ENCODE measurements around the gene NPEPPS. TPM values are rescaled to one million over a fixed set of nuclear protein-coding genes. Genes with fewer than 3 reads are reported as not detected.
"Not testable (repeated sequence)": the region's sequence is repeated elsewhere in the genome, so short reads cannot be mapped to it uniquely, and the experiment has no call there.

The NPEPPS gene
- total RNA-seq, 2 experiments from 2014 or later: 74.4 to 84.5 TPM

GRCh38 chr17:47520279-47520678, 10.6 kb upstream of the NPEPPS start:
- H3K4me1 Mint-ChIP-seq (ENCODE audit: low read depth); H3K27me3 Mint-ChIP-seq (ENCODE audit: low read depth); H3K9me3 Mint-ChIP-seq; H3K4me3 Mint-ChIP-seq; H3K36me3 Mint-ChIP-seq (ENCODE audit: low read depth); intact Hi-C loops (cut with micrococcal nuclease); CTCF ChIA-PET; H3K27ac Mint-ChIP-seq; DNase-seq: not testable (repeated sequence)

- H3K27me3 Mint-ChIP-seq (ENCODE audit: low read depth); H3K9me3 Mint-ChIP-seq; H3K4me3 Mint-ChIP-seq; H3K27ac Mint-ChIP-seq; CTCF ChIA-PET; H3K4me1 Mint-ChIP-seq (ENCODE audit: low read depth); DNase-seq; H3K36me3 Mint-ChIP-seq (ENCODE audit: low read depth); intact Hi-C loops (cut with micrococcal nuclease): not testable (repeated sequence)
Observed at GRCh38 chr17:47521434-47521833, 9.5 kb upstream of the NPEPPS start.

DNA sequence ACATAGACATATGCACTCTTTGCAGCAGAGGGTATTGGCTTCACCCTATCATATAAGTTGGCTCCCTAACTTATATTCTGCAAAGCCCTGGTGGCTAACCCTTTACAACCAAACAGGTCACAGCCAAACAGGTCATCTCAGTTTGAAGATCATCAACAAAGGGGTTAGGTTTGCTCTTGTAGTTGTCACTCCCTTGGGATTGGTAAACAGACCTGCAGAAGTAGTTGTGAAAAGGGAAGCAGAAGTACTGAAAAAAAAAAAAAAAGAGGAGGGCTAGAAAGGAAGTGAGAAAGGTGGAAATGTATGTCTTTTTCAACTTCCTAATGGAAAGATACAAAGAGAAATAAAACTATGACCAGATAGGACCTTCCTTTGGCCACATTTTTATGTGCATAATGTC, 8.6 kb upstream of the NPEPPS start:
- intact Hi-C loops (cut with micrococcal nuclease); H3K4me3 Mint-ChIP-seq; H3K9me3 Mint-ChIP-seq; H3K36me3 Mint-ChIP-seq (ENCODE audit: low read depth); DNase-seq; H3K27me3 Mint-ChIP-seq (ENCODE audit: low read depth); H3K27ac Mint-ChIP-seq; H3K4me1 Mint-ChIP-seq (ENCODE audit: low read depth); CTCF ChIA-PET: not testable (repeated sequence)

- not testable (repeated sequence) for H3K27ac Mint-ChIP-seq
Observed at GRCh38 chr17:47531233-47531820, 419 bp downstream of the NPEPPS start.

DNA sequence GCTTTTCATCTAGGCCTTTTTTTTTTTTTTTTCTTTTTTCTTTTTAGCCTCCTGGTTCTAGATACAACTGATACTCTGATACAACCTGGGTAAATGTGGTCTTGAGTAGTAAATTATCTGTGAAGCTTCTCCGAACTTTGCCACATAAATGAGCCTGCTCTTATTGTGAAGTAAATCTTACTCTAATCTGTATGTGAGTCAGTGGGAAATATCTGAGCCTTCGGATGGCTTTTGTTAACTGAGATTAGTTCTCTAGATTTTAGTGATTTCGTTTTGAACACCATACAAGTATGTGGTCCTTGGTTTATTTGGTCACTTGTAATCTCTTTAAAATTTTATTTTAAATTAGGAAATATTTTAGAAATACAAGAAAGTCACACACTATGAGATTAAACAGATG, 8.2 kb downstream of the NPEPPS start:
- DNase-seq; H3K4me3 Mint-ChIP-seq; intact Hi-C loops (cut with micrococcal nuclease); H3K27me3 Mint-ChIP-seq (ENCODE audit: low read depth); H3K36me3 Mint-ChIP-seq (ENCODE audit: low read depth); H3K27ac Mint-ChIP-seq; H3K9me3 Mint-ChIP-seq; CTCF ChIA-PET: not testable (repeated sequence)
- H3K4me1 Mint-ChIP-seq (ENCODE audit: low read depth): peaks cover 12% of the 10 kb centered on the region

More at GRCh38 chr17:47531233-47531820, 419 bp downstream of the NPEPPS start:
- H3K9me3 Mint-ChIP-seq; H3K36me3 Mint-ChIP-seq (ENCODE audit: low read depth); CTCF ChIA-PET; H3K4me3 Mint-ChIP-seq; H3K27me3 Mint-ChIP-seq (ENCODE audit: low read depth): not testable (repeated sequence)
- intact Hi-C loops (cut with micrococcal nuclease): loop anchor here (1.0 kb wide), 1 partner anchor 119 kb away; no protein-coding TSS in a partner anchor
- peaks cover 13% of the 10 kb centered on the region for H3K4me1 Mint-ChIP-seq (ENCODE audit: low read depth)
- peak; percentile 7 for DNase-seq

- CTCF ChIA-PET, DNase-seq: not testable (repeated sequence)
Observed at GRCh38 chr17:47541676-47542075, 10.8 kb downstream of the NPEPPS start.

GRCh38 chr17:47544327-47544726, 13.4 kb downstream of the NPEPPS start:
- H3K4me1 Mint-ChIP-seq (ENCODE audit: low read depth); CTCF ChIA-PET; DNase-seq; H3K36me3 Mint-ChIP-seq (ENCODE audit: low read depth); H3K27me3 Mint-ChIP-seq (ENCODE audit: low read depth); H3K9me3 Mint-ChIP-seq; intact Hi-C loops (cut with micrococcal nuclease); H3K27ac Mint-ChIP-seq; H3K4me3 Mint-ChIP-seq: not testable (repeated sequence)

More at GRCh38 chr17:47541676-47542075, 10.8 kb downstream of the NPEPPS start:
- H3K27me3 Mint-ChIP-seq (ENCODE audit: low read depth); H3K27ac Mint-ChIP-seq; H3K36me3 Mint-ChIP-seq (ENCODE audit: low read depth); H3K4me3 Mint-ChIP-seq; intact Hi-C loops (cut with micrococcal nuclease); H3K9me3 Mint-ChIP-seq; H3K4me1 Mint-ChIP-seq (ENCODE audit: low read depth): not testable (repeated sequence)

- CTCF ChIA-PET; H3K4me1 Mint-ChIP-seq (ENCODE audit: low read depth); DNase-seq; H3K27me3 Mint-ChIP-seq (ENCODE audit: low read depth); H3K36me3 Mint-ChIP-seq (ENCODE audit: low read depth); H3K4me3 Mint-ChIP-seq; H3K27ac Mint-ChIP-seq; intact Hi-C loops (cut with micrococcal nuclease); H3K9me3 Mint-ChIP-seq: not testable (repeated sequence)
Observed at GRCh38 chr17:47554733-47555132, 23.8 kb downstream of the NPEPPS start.

DNA sequence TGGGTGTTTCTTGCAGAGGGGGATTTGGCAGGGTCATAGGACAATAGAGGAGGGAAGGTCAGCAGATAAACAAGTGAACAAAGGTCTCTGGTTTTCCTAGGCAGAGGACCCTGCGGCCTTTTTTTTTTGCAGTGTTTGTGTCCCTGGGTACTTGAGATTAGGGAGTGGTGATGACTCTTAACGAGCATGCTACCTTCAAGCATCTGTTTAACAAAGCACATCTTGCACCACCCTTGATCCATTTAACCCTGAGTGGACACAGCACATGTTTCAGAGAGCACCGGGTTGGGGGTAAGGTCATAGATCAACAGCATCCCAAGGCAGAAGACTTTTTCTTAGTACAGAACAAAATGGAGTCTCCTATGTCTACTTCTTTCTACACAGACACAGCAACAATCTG, 25.2 kb downstream of the NPEPPS start:
- H3K4me3 Mint-ChIP-seq; intact Hi-C loops (cut with micrococcal nuclease); H3K27me3 Mint-ChIP-seq (ENCODE audit: low read depth): not testable (repeated sequence)

DNA sequence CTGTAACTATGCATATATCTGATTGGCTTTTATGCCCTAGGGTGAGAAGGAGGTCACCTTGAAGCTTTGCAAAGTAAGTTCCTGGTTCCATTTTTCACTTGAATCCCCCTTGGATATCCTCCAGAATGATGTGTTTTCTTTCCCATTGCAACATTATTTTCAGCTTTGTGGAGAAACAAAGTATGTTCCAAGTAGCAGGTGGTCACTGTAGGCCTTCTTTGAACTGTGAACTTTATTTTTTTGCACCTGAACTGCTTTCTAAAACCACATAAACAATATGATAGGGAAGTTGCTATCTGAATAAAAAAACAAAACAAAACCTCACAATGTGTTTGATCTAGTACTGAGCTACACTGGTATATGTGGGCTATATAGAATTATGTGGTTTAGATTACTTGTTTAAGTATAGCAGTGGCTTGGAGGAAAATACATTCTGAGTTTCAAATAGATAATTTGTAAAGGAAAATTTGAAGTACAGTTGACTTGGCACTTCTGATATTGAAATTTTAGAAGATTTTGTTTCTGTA, 29.7 kb downstream of the NPEPPS start:
- H3K27me3 Mint-ChIP-seq (ENCODE audit: low read depth); DNase-seq; CTCF ChIA-PET; H3K4me3 Mint-ChIP-seq; H3K36me3 Mint-ChIP-seq (ENCODE audit: low read depth); H3K9me3 Mint-ChIP-seq; intact Hi-C loops (cut with micrococcal nuclease); H3K27ac Mint-ChIP-seq: not testable (repeated sequence)
- peaks cover 10% of the 10 kb centered on the region for H3K4me1 Mint-ChIP-seq (ENCODE audit: low read depth)

More for the DNA sequence above, 25.2 kb downstream of the NPEPPS start:
- H3K27ac Mint-ChIP-seq; H3K4me1 Mint-ChIP-seq (ENCODE audit: low read depth); H3K9me3 Mint-ChIP-seq; CTCF ChIA-PET; DNase-seq; H3K36me3 Mint-ChIP-seq (ENCODE audit: low read depth): not testable (repeated sequence)

DNA sequence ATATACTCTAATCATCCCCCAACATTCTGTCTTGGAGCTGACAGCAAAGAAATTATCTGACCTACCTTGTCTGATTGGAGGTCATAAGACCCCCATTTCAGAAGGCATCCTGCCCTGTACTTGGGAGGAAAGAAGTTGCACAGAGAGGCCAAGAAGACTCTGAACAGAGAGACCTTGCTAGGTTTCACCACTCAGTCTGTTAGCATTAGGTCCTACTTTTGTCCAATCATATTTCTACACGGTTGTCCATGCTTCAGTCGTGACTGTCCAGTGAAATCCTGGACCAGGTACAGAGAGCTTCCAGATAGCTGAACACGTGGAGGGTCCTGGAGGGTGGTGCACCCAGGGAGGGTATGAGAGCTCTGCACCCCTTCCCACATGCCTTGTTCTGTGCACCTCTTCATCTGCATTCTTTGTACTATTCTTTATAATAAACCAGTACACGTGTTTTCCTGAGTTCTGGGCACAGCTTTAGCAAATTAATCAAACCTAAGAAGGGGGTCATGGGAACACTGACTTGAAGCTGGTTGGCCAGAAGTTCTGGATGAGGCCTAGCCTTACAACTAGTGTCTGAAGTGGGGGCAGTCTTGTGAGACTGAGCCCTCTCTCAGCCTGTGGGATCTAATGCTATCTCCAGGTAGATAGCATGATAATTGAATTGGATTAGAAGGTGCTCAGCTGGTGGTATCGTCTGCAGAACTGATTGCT, 30.9 kb downstream of the NPEPPS start:
- H3K27me3 Mint-ChIP-seq (ENCODE audit: low read depth); CTCF ChIA-PET; H3K27ac Mint-ChIP-seq; H3K9me3 Mint-ChIP-seq; DNase-seq; H3K36me3 Mint-ChIP-seq (ENCODE audit: low read depth); H3K4me3 Mint-ChIP-seq; intact Hi-C loops (cut with micrococcal nuclease): not testable (repeated sequence)
- H3K4me1 Mint-ChIP-seq (ENCODE audit: low read depth): peaks cover 11% of the 10 kb centered on the region

DNA sequence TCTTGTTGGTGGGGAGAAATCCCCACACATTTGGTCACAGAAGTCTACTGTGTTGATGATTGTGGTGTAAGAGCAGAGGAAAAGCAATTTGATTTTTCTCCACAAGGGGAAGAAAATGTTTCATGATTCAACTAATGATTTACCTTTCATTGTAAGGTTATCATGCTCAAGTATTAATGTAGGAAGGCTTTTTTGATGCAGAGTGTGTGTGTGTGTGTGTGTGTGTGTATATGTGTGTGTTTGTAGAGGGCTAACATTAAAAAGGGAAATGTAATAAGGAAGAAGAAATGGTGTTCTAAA, 31.4 kb downstream of the NPEPPS start:
- intact Hi-C loops (cut with micrococcal nuclease); DNase-seq; H3K27ac Mint-ChIP-seq; CTCF ChIA-PET; H3K9me3 Mint-ChIP-seq; H3K4me3 Mint-ChIP-seq; H3K27me3 Mint-ChIP-seq (ENCODE audit: low read depth); H3K36me3 Mint-ChIP-seq (ENCODE audit: low read depth): not testable (repeated sequence)
- peaks cover 15% of the 10 kb centered on the region for H3K4me1 Mint-ChIP-seq (ENCODE audit: low read depth)

DNA sequence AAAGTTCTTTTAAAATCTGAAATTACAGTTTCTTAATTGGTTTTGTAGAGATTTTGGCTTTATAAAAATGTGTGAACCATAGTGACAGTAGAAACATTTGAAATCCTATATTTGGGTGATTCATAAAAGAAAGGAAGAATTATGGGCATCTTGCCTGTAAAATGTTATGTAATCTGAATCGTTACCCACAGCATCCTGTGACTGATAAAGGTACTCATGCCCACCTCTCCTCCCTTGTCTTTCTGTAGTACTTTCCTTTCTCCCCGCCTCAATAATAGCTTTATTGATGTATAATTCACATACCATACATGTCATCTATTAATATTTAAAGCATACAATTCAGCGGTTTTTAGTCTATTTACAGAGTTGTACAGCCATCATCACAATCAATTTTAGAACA, 36.4 kb downstream of the NPEPPS start:
- intact Hi-C loops (cut with micrococcal nuclease); H3K27me3 Mint-ChIP-seq (ENCODE audit: low read depth); CTCF ChIA-PET: not testable (repeated sequence)

More for the DNA sequence above, 36.4 kb downstream of the NPEPPS start:
- not testable (repeated sequence) for H3K27ac Mint-ChIP-seq; H3K4me3 Mint-ChIP-seq; DNase-seq; H3K9me3 Mint-ChIP-seq; H3K4me1 Mint-ChIP-seq (ENCODE audit: low read depth)
- peaks cover 10% of the 10 kb centered on the region for H3K36me3 Mint-ChIP-seq (ENCODE audit: low read depth)

Data from activated naive CD4-positive, alpha-beta T cell treated with anti-CD3 and anti-CD28 coated beads for 36 hours (primary cell).